Measurements from ENCODE around the gene ARID1B.

- no peak for TF ChIP-seq POLR2AphosphoS5 (IDR thresholded peaks at IDR 0.05)
- no peak for TF ChIP-seq POLR2A (IDR thresholded peaks at IDR 0.05)
Measured at GRCh38 chr6:156850353-156850752, 73.2 kb downstream of the ARID1B start.

Measured in transverse colon (tissue), 3 donors.